GM12891 (cell line): ENCODE data around the gene ZSCAN5B.

Experiments
- POLR2A ChIP-seq: IDR thresholded peaks from 2 replicates; pipeline ENCODE4 v1.6.1; 2011; ENCODE audit warnings: low read depth, low read length, control low read depth
- POLR2AphosphoS5 ChIP-seq: IDR thresholded peaks from 2 replicates; pipeline ENCODE4 v1.6.1; 2011; ENCODE audit warnings: low read depth, low read length, control low read depth
- POU2F2 ChIP-seq: IDR thresholded peaks from 2 replicates; pipeline ENCODE4 v1.6.1; 2011; ENCODE audit warnings: low read depth, mild to moderate bottlenecking, control low read depth, low read length, moderate library complexity
- SPI1 ChIP-seq: IDR thresholded peaks from 2 replicates; pipeline ENCODE4 v1.6.1; 2011; ENCODE audit warnings: low read depth, low read length, control low read depth
- TAF1 ChIP-seq: IDR thresholded peaks from 2 replicates; pipeline ENCODE4 v1.6.1; 2011; ENCODE audit warnings: low read depth, low read length, control low read depth

DNA sequence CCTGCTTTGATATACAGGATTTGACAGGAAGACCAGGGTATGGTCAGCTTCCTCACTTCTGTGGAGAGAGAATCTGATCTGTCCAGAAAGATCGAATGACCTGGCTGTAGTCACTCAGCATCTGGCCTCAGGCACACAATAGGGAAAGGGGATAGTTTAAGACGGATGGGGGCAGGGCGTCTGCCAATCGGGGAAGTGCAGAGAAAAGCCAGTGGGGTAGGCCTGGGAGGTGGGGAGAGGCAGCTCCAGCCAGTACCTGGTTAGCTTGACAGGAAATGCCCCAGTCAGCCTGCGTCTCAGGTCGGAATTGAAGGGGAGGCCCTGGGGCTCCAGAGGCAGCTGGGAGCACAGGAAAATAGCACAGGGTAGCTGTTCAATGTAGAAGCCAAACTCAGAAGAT lies 44.1 kb downstream of the ZSCAN5B start:
- TF ChIP-seq POLR2A (no peak), POLR2AphosphoS5 (no peak), POU2F2 (no peak), TAF1 (no peak), SPI1 (no peak)
